Skeletal muscle cell (primary cell): ENCODE measurements around the gene FXYD2.
"Not testable (repeated sequence)": the region's sequence is repeated elsewhere in the genome, so short reads cannot be mapped to it uniquely, and the experiment has no call there.

Experiments
- DNase-seq: peaks from one replicate; pipeline ENCODE4 v3.0.0-alpha.2; 2010; ENCODE audit warnings: low read depth
- H3K4me3 ChIP-seq: 2 replicates; pipeline ENCODE4 v1.5.1; 2011; ENCODE audit warnings: low read depth, mild to moderate bottlenecking, control low read depth, low read length, moderate library complexity

Gene FXYD2

DNA sequence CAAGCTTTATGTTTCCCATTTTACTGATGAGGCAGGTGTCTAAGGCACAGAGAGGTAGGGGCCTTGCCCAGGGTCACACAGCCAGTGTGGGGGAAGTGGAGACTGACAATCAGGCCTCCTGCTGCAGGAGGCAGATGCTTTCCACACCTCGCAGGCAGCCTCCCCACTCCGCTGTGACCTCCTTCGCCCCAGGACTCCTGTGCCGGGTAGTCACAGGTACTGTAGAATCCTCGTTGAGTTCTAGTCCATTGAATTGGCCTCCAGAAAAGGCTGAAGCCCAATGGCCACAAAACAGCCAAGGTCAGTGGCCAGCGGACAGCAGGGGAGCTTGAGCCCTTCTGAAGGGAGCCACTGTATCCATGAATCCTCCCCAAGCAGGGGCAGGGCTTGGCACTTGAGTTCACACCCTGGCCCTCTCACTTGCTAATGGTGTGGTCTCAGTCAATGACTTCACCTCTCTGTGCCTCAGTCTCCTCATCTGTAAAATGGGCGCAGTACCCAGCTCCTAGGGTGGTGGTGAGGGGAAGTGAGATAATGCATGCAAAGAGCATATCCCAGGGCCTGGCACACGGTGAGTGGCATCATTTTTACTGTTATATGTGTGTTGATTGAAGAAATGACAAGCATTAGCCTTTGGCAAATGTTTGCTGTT is 1.1 kb upstream of the FXYD2 start:
- no peak for DNase-seq
- H3K4me3 ChIP-seq, result no peak overlapping the region

- no peak for DNase-seq
- no peak overlapping the region for H3K4me3 ChIP-seq
Measured at GRCh38 chr11:117823946-117824420, 561 bp downstream of the FXYD2 start.

GRCh38 chr11:117823294-117823945 is 1.1 kb downstream of the FXYD2 start:
- H3K4me3 ChIP-seq, result no peak overlapping the region
- DNase-seq, result no peak

DNA sequence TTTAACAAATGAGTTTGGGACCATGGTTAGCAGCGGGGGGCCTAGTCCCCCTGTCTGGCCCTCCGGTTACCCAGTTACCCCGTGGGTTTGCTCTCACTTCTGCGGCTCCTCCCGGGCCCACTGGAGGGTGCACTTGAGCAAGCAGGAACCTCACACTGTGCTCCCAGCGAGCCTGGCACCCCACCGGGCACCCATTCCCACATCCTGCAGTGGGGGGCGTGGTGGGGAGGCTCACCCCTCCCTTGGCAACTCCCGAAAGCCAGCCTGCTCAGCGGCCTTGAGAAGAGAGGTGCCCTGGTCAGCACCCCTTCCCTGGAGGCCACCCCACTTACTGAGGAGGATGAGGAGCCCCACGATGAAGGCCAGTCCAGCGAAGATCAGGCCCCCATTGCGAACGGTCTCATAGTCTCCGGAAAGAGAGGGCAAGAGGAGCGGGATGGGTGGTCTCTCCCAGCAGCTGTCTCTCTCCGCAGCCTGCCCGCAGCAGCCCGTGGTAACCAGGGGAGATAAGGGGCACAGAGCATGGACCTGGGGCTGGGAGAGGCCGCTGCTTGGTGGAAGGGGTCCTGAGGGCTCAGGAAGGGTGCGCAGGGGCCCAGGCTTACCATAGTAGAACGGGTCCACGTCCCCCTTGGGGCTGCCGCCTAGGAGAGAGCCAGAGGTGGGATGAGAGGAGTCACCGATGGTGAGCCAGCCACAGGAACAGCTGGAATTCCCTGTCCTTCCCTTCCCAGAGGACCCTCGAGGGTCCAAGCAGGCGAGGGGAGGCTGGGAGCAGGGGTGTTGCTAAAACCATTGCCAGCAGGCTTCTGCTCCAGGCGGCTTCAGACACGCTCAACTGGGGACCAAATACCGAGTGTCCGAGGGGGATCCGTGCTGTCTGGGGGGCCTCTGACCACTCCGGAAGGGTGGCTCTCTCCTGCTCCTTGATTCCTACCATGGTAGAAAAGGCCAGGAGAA is 2.2 kb downstream of the FXYD2 start:
- DNase-seq, result no peak
- no peak overlapping the region for H3K4me3 ChIP-seq

GRCh38 chr11:117821431-117821830 is 3.1 kb downstream of the FXYD2 start:
- no peak for DNase-seq

GRCh38 chr11:117820516-117820915 is 4.0 kb downstream of the FXYD2 start:
- no peak for DNase-seq
- no peak overlapping the region for H3K4me3 ChIP-seq

More at GRCh38 chr11:117821431-117821830, 3.1 kb downstream of the FXYD2 start:
- no peak overlapping the region for H3K4me3 ChIP-seq

GRCh38 chr11:117820071-117820470 is 4.5 kb downstream of the FXYD2 start:
- no peak for DNase-seq
- H3K4me3 ChIP-seq, result no peak overlapping the region

GRCh38 chr11:117819096-117820040 is 5.2 kb downstream of the FXYD2 start:
- no peak for DNase-seq
- H3K4me3 ChIP-seq, result no peak overlapping the region

GRCh38 chr11:117818041-117818873 is 6.3 kb downstream of the FXYD2 start:
- H3K4me3 ChIP-seq, result no peak overlapping the region
- DNase-seq, result no peak

DNA sequence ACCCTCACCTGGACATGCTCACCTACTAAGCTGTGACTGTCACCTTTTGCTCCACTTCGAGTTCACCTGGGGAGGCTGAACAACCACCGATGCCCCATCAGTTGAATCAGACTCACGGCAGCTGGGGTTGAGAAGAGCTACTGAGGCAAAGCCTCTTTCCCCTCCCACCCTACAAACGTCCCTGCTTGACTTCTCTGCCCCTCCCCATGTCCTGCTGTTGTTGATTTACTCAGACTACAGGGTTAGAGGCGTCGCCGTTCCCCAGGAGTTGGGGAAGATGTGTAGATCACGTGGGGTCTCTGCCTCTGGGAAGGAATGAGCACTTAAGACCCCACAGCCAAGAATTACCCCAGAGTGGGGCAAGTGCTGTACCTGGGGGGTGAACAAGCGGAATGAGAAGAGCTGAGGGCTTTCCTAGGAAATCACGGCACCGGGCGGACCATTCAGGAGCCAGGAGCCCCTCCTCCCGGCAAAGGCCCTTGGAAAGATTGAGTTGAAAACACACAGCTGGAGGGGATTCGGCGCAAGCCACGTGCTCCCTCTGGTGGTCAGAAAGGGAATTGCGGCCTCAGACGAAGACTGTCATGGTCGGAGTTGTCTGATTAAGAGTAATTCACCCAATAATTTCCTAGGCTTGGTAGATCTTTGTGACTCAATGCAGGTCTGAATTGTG is 7.0 kb downstream of the FXYD2 start:
- H3K4me3 ChIP-seq, result no peak overlapping the region
- no peak for DNase-seq

DNA sequence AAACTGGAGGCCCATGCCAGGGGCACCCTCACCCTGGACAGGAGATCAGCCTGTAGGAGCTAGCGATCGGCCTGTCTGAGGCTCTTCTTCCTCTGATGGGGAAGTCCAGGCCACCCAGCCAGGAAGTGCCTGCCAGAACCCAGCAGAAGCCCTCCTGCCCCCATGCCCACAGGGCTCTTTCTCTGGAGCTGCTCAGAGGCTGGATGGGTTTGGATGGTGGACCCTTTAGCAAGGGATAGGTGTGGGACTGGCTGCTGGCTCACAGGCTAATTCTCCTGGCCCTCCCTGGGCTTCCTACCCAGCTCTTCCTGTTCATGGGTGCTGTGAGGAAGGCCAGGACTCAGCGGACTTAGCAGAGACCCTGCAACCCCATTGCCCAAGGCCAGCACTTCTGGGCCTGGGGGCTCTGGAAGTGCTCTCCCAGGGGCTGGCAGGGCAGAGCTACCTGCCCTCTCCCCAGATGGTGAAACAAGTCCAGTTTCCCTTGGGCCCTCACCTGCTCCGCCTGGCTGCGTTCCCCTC is 7.6 kb downstream of the FXYD2 start:
- no peak overlapping the region for H3K4me3 ChIP-seq
- no peak for DNase-seq

DNA sequence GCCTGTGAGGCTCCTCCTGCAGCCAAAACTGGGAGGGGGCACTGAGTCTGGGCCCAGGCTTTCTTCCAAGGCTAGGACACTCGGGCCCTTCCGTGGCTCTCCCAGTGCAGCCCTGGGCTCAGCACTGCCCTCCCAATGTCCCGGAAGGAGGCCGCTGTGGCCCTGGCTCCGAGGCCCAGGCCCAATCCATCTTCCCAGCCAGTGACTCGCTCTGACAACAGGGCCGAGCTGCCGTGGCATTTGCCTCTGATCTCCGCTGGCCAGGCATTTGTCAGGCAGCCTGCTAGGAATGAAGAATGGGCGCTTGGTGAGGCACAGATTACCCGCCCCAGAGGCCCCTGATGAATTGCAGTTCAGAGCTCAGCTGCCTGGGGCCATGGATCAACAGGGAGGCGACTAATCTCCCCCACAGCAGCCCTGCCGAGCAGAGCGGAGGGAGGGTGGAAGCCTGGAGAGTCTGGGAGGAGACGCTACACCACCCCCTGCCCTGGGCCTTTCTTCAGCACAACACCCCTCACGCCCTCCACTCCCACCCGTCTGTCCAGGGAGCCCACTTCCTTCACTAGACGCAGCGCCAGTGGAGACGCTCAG is 8.3 kb downstream of the FXYD2 start:
- no peak for DNase-seq
- no peak overlapping the region for H3K4me3 ChIP-seq

- no peak overlapping the region for H3K4me3 ChIP-seq
- no peak for DNase-seq
Measured at GRCh38 chr11:117815262-117815803, 9.2 kb downstream of the FXYD2 start.

DNA sequence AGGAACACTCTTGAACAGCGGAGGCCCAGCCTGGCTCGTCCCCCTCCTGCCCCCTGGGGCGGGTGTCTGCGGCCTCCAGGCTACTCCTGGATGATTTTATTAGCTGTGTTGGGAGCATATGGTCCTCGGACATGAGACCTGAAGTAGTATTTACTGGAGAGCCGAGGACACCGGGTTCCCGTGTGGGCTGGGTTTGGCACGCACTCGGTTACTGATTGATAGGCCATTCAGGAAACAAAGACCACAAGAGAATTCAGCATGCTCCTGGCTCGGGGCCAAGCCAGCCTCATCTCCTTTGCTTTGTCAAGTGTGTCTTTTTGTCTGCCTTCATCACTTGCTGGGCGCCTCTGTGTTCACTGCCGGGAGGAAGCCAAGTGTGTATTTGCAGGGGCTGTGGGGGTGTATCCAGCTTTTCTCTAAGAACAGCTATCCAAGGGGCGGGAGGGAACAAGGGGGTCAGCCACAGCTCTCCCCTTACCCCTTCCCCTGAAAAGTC is 9.7 kb downstream of the FXYD2 start:
- H3K4me3 ChIP-seq, result no peak overlapping the region
- no peak for DNase-seq

DNA sequence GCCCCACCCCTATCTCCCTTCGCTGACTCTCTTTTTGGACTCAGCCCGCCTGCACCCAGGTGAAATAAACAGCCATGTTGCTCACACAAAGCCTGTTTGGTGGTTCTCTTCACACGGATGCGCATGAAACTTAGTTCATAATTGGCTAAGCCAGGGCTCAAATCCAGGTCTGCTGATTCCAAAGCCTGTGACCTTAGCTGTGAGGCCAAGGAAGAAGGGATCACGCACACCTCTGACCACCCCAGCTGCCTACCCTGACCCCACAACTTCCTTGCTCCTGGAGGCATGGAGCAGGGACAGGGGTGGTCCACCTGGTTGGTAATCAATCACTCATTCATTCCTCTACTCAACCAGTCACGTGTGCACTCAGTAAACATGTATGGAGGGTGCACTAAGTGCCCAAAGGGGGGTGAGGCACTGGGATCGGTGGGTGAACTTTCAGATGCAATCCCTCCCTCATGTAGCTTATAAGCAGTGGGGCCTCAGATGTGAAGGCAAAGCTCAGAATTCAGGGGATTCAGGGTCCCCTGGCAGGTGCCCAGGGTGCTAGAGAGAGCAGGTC is 10.3 kb downstream of the FXYD2 start:
- no peak for DNase-seq
- H3K4me3 ChIP-seq, result no peak overlapping the region

DNA sequence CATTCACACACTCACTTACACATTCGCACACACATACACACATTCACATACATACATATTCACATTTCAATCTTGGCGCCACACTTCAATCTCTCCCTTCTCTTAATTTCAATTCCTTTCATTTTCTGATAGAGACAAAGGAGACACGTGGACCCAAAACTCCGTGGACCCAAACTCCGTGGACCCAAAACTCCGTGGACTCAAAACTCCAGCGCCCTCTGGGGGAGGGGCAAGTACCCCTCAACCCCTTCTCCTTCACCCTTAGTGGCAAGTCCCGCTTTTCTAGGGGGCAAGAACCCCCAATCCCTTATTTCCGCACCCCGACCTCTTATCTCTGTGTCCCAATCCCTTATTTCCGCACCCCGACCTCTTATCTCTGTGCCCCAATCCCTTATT is 14.5 kb downstream of the FXYD2 start:
- DNase-seq, H3K4me3 ChIP-seq: not testable (repeated sequence)
